ENCODE results near the gene PLEKHM2.

Gene PLEKHM2

DNA sequence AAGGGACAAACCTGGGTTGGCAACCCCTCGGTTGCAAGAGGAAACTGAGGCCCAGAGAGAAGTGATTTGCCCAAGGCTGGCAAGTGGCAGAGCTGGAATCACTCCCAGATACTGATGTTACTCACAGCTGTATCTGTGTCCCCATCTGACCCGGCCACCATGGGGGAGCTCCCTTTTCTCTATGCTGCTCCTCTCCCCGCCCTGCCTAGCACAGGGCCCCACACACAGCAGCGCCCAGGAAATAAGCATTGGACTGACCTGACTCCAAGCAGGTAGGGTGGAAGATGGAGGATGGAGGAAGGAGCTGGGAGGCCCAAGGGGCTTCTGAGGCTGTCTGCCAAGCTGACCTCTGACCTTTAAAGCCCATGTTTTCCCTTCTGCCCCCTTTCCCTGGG lies 71.5 kb downstream of the PLEKHM2 start:
- Histone ChIP-seq H3K14ac (ENCODE audit: low read length) (no peak overlapping the region), H3K4ac (ENCODE audit: low read length) (no peak overlapping the region), H3K23ac (ENCODE audit: low read depth, low read length, poor library complexity) (no peak overlapping the region), H3K18ac (ENCODE audit: low read length) (no peak overlapping the region), H3K9me3 (replicated peaks in 1 of 2; ENCODE audit: control insufficient read depth in 2 of 2, insufficient read depth in 1 of 2, low read depth in 1 of 2, low read length in 2 of 2) (no peaks in the 10 kb centered on the region), H3K4me2 (ENCODE audit: insufficient read depth, low read length, poor library complexity, severe bottlenecking) (no peak overlapping the region), H2AFZ (ENCODE audit: low read length) (no peak overlapping the region), H2AK5ac (ENCODE audit: low read depth, low read length) (no peak overlapping the region), H4K91ac (ENCODE audit: low read depth, low read length, poor library complexity) (no peak overlapping the region), H2BK15ac (ENCODE audit: low read length) (no peak overlapping the region), H3K9ac (ENCODE audit: low read depth, low read length, poor library complexity) (no peak overlapping the region), H3K4me1 (ENCODE audit: control insufficient read depth in 2 of 2, insufficient read depth in 1 of 2, low read depth in 1 of 2, low read length in 2 of 2) (peaks cover 22 to 31% of the 10 kb centered on the region in 2 donors), H3K27me3 (ENCODE audit: control insufficient read depth in 3 of 3, insufficient read depth in 3 of 3, low read depth in 1 of 3, low read length in 3 of 3) (peaks cover 0 to 29% (median 20%) of the 10 kb centered on the region in 3 experiments), H4K8ac (ENCODE audit: low read depth, low read length) (no peak overlapping the region), H3K4me3 (ENCODE audit: low read length in 2 of 2) (no peak overlapping the region), H2BK5ac (ENCODE audit: low read length) (no peak overlapping the region), H3K36me3 (replicated peaks in 1 of 2; ENCODE audit: control insufficient read depth in 2 of 2, insufficient read depth in 2 of 2, low read length in 2 of 2) (no peaks in the 10 kb centered on the region), H3K79me1 (ENCODE audit: low read depth, low read length) (peaks cover 4% of the 10 kb centered on the region), H2BK120ac (ENCODE audit: low read depth, low read length) (no peak overlapping the region), H2BK12ac (ENCODE audit: low read length) (no peak overlapping the region), H3K27ac (replicated peaks; ENCODE audit: low read length) (no peak overlapping the region)
- no CpG with 5 or more reads among the region's 4 CpGs for WGBS, 2 donors (ENCODE audit: extremely low coverage in 2 of 2, insufficient read length in 2 of 2, insufficient replicate concordance in 1 of 2)
- DNase-seq (ENCODE audit: low spot score), result no peak

GRCh38 chr1:15756143-15757015 lies 72.3 kb downstream of the PLEKHM2 start:
- no peak overlapping the region for H2BK120ac ChIP-seq (ENCODE audit: low read depth, low read length)
- H2BK5ac ChIP-seq (ENCODE audit: low read length), result no peak overlapping the region
- H3K27ac ChIP-seq (replicated peaks; ENCODE audit: low read length), result no peak overlapping the region
- no CpG with 5 or more reads among the region's 21 CpGs for WGBS, 2 donors (ENCODE audit: extremely low coverage in 2 of 2, insufficient read length in 2 of 2, insufficient replicate concordance in 1 of 2)
- no peak overlapping the region for H4K8ac ChIP-seq (ENCODE audit: low read depth, low read length)
- peak overlapping the region; percentile 92 for H3K18ac ChIP-seq (ENCODE audit: low read length)
- H3K9ac ChIP-seq (ENCODE audit: low read depth, low read length, poor library complexity), result no peak overlapping the region
- H3K4me2 ChIP-seq (ENCODE audit: insufficient read depth, low read length, poor library complexity, severe bottlenecking), result no peak overlapping the region
- H3K4me3 ChIP-seq (ENCODE audit: low read length in 2 of 2), result no peak overlapping the region
- H3K14ac ChIP-seq (ENCODE audit: low read length), result no peak overlapping the region
- peaks cover 0 to 22% (median 20%) of the 10 kb centered on the region in 3 experiments for H3K27me3 ChIP-seq (ENCODE audit: control insufficient read depth in 3 of 3, insufficient read depth in 3 of 3, low read depth in 1 of 3, low read length in 3 of 3)
- no peak overlapping the region for H3K4ac ChIP-seq (ENCODE audit: low read length)
- H4K91ac ChIP-seq (ENCODE audit: low read depth, low read length, poor library complexity), result no peak overlapping the region
- DNase-seq (ENCODE audit: low spot score), result no peak
- H3K9me3 ChIP-seq (replicated peaks in 1 of 2; ENCODE audit: control insufficient read depth in 2 of 2, insufficient read depth in 1 of 2, low read depth in 1 of 2, low read length in 2 of 2), result no peaks in the 10 kb centered on the region
- H2BK12ac ChIP-seq (ENCODE audit: low read length), result peak overlapping the region; percentile 50
- peak overlapping the region; percentile 86 for H2AK5ac ChIP-seq (ENCODE audit: low read depth, low read length)
- peaks cover 24 to 32% of the 10 kb centered on the region in 2 donors for H3K4me1 ChIP-seq (ENCODE audit: control insufficient read depth in 2 of 2, insufficient read depth in 1 of 2, low read depth in 1 of 2, low read length in 2 of 2)
- no peak overlapping the region for H2AFZ ChIP-seq (ENCODE audit: low read length)
- H3K23ac ChIP-seq (ENCODE audit: low read depth, low read length, poor library complexity), result peak overlapping the region; percentile 89
- no peaks in the 10 kb centered on the region for H3K36me3 ChIP-seq (replicated peaks in 1 of 2; ENCODE audit: control insufficient read depth in 2 of 2, insufficient read depth in 2 of 2, low read length in 2 of 2)
- H2BK15ac ChIP-seq (ENCODE audit: low read length), result peak overlapping the region; percentile 80
- peaks cover 6% of the 10 kb centered on the region for H3K79me1 ChIP-seq (ENCODE audit: low read depth, low read length)

GRCh38 chr1:15757016-15757543 lies 73.0 kb downstream of the PLEKHM2 start:
- DNase-seq (ENCODE audit: low spot score), result no peak
- Histone ChIP-seq H3K9me3 (replicated peaks in 1 of 2; ENCODE audit: control insufficient read depth in 2 of 2, insufficient read depth in 1 of 2, low read depth in 1 of 2, low read length in 2 of 2) (no peaks in the 10 kb centered on the region), H2BK12ac (ENCODE audit: low read length) (peak overlapping the region; percentile 33), H3K27ac (replicated peaks; ENCODE audit: low read length) (no peak overlapping the region), H3K14ac (ENCODE audit: low read length) (peak overlapping the region; percentile 57), H2AFZ (ENCODE audit: low read length) (peak overlapping the region; percentile 93), H4K91ac (ENCODE audit: low read depth, low read length, poor library complexity) (no peak overlapping the region), H3K18ac (ENCODE audit: low read length) (peak overlapping the region; percentile 72), H4K8ac (ENCODE audit: low read depth, low read length) (no peak overlapping the region), H2BK120ac (ENCODE audit: low read depth, low read length) (no peak overlapping the region), H3K4me2 (ENCODE audit: insufficient read depth, low read length, poor library complexity, severe bottlenecking) (no peak overlapping the region), H2BK5ac (ENCODE audit: low read length) (peak overlapping the region; percentile 30), H3K27me3 (ENCODE audit: control insufficient read depth in 3 of 3, insufficient read depth in 3 of 3, low read depth in 1 of 3, low read length in 3 of 3) (peaks cover 0 to 21% (median 20%) of the 10 kb centered on the region in 3 experiments), H3K79me1 (ENCODE audit: low read depth, low read length) (peaks cover 6% of the 10 kb centered on the region), H3K4me3 (ENCODE audit: low read length in 2 of 2) (no peak overlapping the region), H2AK5ac (ENCODE audit: low read depth, low read length) (peak overlapping the region; percentile 86), H3K23ac (ENCODE audit: low read depth, low read length, poor library complexity) (no peak overlapping the region), H3K4me1 (ENCODE audit: control insufficient read depth in 2 of 2, insufficient read depth in 1 of 2, low read depth in 1 of 2, low read length in 2 of 2) (peaks cover 24 to 32% of the 10 kb centered on the region in 2 donors), H3K36me3 (replicated peaks in 1 of 2; ENCODE audit: control insufficient read depth in 2 of 2, insufficient read depth in 2 of 2, low read length in 2 of 2) (no peaks in the 10 kb centered on the region), H3K9ac (ENCODE audit: low read depth, low read length, poor library complexity) (peak overlapping the region; percentile 61), H2BK15ac (ENCODE audit: low read length) (peak overlapping the region; percentile 80), H3K4ac (ENCODE audit: low read length) (no peak overlapping the region)
- no CpG with 5 or more reads among the region's 9 CpGs for WGBS, 2 donors (ENCODE audit: extremely low coverage in 2 of 2, insufficient read length in 2 of 2, insufficient replicate concordance in 1 of 2)
